ENCODE data around the gene AGO3.

The AGO3 gene

GRCh38 chr1:36111151-36111550 lies 180.2 kb downstream of the AGO3 start:
- TF ChIP-seq CTCF (IDR thresholded peaks at IDR 0.05; ENCODE audit: insufficient read depth, low read depth, low read length, missing control alignments): no peak
- H3K4me3 ChIP-seq (ENCODE audit: low read length): no peak overlapping the region
- no peak for DNase-seq (ENCODE audit: low read depth)

GRCh38 chr1:36112823-36113222 lies 181.9 kb downstream of the AGO3 start:
- H3K4me3 ChIP-seq (ENCODE audit: low read length): no peak overlapping the region
- no peak for DNase-seq (ENCODE audit: low read depth)
- TF ChIP-seq CTCF (IDR thresholded peaks at IDR 0.05; ENCODE audit: insufficient read depth, low read depth, low read length, missing control alignments): no peak

GRCh38 chr1:36114371-36114770 lies 183.5 kb downstream of the AGO3 start:
- no peak for DNase-seq (ENCODE audit: low read depth)
- no peak for TF ChIP-seq CTCF (IDR thresholded peaks at IDR 0.05; ENCODE audit: insufficient read depth, low read depth, low read length, missing control alignments)
- H3K4me3 ChIP-seq (ENCODE audit: low read length): no peak overlapping the region

GRCh38 chr1:36115200-36115669 lies 184.3 kb downstream of the AGO3 start:
- H3K4me3 ChIP-seq (ENCODE audit: low read length): no peak overlapping the region
- DNase-seq (ENCODE audit: low read depth): no peak
- no peak for TF ChIP-seq CTCF (IDR thresholded peaks at IDR 0.05; ENCODE audit: insufficient read depth, low read depth, low read length, missing control alignments)

- DNase-seq (ENCODE audit: low read depth): peak; percentile 42
- H3K4me3 ChIP-seq (ENCODE audit: low read length): no peak overlapping the region
- no peak for TF ChIP-seq CTCF (IDR thresholded peaks at IDR 0.05; ENCODE audit: insufficient read depth, low read depth, low read length, missing control alignments)
Measured at GRCh38 chr1:36115931-36116330, 185.0 kb downstream of the AGO3 start.

- no peak for DNase-seq (ENCODE audit: low read depth)
- TF ChIP-seq CTCF (IDR thresholded peaks at IDR 0.05; ENCODE audit: insufficient read depth, low read depth, low read length, missing control alignments): no peak
- H3K4me3 ChIP-seq (ENCODE audit: low read length): no peak overlapping the region
Measured at GRCh38 chr1:36116901-36117300, 186.0 kb downstream of the AGO3 start.

GRCh38 chr1:36118447-36119204 lies 187.7 kb downstream of the AGO3 start:
- DNase-seq (ENCODE audit: low read depth): no peak
- no peak for TF ChIP-seq CTCF (IDR thresholded peaks at IDR 0.05; ENCODE audit: insufficient read depth, low read depth, low read length, missing control alignments)
- H3K4me3 ChIP-seq (ENCODE audit: low read length): no peak overlapping the region

Measured in epithelial cell of esophagus (primary cell).